ENCODE data around the gene ARHGEF16.

Gene ARHGEF16

DNA sequence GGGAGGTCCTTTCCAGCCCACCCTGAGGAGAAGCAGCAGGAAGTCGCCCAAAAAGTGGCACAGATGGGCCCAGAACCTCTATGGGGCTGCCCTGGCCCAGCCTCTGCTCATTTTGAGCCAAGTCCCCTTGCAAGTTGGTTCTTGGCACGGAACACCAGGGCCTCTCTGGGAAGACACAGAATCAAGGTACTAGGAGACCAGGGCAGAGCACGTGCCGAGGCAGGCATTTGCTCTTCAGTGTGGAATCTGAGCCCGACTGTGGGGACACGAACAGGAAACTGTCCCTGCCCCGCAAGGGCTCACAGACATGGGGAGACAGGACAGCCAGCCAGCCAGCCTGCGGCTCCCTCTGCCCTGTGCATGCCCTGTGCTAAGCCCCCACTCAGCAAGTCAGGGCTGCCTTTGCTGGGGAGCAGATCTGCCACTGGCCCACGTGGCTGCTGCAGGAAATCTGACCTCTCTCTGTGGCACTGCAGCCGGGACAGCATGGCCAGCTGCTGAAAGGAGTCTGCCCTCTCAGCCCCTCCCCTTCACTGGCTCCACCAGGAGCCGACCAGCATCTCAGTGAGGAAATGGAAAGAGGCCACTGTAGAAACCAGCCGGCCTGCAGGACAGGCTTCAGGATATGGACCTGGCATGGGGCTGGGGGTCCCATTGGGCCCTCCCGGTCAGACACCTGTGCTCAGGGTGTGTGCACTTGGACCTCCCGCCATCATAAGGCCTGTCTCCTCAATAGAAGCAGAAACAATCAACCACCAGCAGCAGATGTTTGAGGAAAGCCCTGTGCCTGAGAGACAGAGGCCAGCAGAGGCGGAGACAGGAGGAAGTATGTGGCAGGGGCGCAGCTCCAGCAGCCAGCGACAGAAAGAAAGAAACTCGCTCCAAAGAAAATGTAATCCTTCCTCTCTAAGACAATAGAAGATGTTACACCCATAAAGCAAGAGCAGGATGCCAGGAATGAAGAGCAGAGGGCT is 3.7 kb downstream of the ARHGEF16 start:
- peak; percentile 61 for DNase-seq

DNA sequence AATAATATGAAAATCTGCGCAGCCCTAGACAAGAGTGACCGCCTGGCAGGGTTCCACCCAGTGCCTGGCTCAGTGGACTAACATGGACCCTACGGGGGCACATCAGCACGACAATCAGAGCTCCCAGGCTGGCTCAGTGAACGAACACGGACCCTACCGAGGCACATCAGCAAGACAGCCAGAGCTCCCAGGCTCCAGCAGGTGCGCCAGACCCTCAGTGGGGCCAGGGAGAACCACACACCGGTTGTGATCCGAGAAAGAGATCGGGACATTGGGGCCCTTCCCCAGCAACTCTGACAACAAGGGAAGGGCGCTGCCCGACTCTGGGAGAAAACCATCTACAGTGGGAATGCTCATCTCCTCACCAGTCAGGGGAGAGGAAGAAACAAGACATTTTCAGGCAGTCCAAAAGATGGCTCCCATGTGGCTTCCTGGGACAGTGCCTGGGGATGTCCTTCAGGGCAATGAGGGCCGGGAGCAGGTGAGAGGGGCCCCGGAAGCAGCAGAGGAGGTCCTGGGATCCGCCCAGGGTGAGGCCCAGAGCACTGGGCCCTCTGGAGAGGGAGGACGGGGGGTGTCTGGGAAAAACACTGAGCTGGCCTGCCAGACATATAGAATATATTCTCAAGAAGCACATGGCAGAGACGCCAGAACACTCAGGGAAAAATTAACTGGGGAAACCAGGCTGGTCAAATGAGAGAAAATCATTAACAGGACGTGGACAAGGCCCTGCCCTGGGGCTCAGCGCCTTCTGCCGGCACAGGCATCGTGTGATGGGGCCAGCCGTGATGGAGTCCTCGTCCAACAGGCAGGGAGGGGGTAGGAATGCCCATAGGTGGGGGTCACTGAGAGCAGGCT is 4.8 kb downstream of the ARHGEF16 start:
- no peak for DNase-seq

DNA sequence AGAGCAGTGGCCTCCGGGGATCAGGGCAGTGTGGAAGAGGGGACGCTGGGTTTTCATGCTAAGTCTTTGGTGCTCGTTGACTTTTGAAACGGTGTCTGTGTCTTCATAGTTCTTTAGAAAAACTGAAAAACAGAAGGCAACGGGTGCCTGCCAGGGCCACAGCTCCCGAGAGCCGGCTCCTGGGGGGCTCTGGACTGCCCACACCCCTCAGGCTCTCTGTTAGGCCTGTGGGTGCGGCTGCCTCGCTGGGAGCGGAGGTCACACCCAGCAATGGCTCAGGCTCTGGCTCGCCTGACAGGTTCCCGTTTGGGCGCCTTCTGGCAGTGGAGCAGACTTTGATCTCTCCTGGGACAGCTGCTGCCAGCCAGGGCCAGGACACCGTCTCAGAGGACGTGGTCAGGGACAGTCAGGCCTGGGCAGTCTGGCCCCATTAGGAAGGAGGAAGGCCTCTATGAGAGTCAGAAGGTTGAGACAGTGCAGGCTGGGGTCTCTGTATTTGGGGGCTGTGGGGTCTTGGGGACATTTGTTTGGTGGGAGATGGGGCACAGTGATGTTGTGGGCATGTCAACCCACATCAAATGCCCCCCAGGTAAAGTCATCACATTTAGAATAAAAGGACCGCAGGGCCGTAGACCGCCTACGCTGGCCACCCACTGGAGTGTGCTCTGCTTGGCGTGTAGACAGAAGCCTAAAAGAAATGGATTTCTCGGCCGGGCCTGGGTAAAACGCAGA is 5.6 kb downstream of the ARHGEF16 start:
- no peak for DNase-seq

DNA sequence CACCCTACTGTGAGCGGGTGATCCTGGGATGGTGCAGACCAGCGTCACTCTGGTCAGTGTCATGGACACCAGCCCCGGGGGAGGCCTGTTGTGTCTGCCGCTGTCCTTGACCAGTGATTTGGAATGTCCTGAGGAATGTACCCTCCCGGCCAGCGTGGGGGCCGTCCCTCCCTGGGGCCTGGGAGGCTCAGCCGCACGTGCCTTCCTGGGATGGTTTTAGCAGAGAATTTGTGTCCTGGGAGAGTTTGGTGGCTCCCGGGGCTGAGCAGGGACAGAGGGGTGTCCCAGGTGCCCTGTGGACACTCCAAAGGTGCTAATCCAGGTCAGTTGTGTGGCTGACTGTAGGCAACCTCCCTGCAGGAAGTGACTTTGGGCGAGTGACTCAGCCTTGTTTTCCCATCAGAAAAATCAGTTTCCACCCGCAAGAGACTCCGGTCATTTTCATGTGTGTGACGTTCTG is 6.2 kb downstream of the ARHGEF16 start:
- DNase-seq = no peak

DNA sequence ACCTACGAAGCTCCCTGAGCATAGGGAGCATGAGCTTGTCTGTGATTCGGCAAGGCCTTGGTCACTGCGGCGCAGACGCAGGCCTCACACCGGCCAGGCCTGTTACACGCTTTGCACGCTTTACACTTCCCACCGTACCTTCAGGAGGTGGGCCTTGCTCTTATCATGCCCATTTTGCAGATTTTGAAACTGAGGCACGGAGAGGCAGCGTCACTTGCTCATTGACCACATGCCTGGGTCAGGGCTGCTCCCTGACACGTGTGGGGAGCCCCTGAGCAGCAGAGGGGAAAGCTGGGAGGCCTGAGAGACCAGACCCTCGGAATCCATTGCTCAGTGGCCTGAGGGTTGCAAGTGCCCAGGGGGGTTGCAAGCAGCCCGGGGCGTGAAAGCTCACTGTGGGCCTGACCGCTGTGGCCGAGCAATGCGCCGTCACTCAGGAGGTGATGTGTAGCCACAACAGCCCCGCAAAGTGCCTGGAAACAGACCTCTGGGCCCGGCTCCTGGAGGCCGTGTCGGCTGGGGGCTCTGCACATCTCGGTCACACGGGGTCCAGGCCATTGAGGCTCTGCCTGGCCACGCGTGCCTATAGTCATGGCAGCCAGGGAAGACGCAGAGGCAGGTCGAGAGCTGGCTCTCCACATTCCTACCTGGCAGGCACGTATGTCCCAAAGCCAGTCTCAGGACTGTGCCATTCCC is 6.9 kb downstream of the ARHGEF16 start:
- DNase-seq = no peak

DNA sequence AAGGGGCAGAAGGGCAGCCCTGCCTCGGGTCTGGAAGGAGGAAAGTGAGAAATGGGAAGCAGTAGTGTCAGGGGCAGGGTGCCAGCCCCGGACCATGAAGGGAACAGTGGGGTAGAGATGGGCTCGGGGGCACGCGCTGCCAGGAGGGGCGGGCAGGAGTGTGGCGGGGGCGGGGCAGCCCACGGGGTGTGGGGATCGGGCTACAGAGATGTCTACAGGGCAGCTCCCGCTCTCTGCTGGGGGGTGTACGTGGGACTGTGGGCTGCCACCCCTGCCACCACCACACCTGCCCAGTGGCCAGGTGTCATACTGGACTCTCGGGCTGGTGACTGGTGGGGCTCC is 7.4 kb downstream of the ARHGEF16 start:
- no peak for DNase-seq

- no peak for DNase-seq
Observed at GRCh38 chr1:3462356-3463012, 8.0 kb downstream of the ARHGEF16 start.

DNA sequence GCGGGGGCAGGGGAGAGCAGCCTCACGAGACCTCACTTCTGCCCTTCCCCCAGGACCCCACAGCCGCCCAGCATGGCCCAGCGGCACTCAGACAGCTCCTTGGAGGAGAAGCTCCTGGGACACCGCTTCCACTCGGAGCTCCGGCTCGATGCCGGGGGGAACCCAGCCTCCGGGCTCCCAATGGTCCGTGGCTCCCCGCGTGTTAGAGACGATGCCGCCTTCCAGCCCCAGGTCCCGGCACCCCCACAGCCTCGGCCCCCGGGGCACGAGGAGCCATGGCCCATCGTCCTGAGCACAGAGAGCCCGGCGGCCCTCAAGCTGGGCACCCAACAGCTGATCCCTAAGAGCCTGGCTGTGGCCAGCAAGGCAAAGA is 8.5 kb downstream of the ARHGEF16 start:
- DNase-seq = no peak

DNA sequence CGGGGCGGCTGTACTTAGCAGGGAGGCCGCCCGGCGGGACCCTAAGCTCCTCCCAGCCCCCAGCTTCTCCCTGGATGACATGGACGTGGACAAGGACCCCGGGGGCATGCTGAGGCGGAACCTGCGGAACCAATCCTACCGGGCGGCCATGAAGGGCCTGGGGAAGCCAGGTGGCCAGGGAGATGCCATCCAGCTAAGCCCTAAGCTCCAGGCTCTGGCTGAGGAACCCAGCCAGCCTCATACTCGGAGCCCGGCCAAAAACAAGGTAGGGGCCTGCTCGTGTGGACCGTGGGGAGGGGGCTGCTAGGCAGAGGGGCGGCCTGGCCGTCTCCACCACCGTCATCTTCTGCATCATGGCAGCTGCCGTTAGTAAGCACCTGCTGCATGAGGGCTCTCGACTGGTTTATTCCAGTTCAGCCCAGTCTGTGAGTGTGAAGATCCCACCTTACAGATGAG is 9.0 kb downstream of the ARHGEF16 start:
- DNase-seq = no peak

- no peak for DNase-seq
Observed at GRCh38 chr1:3463891-3464648, 9.6 kb downstream of the ARHGEF16 start.

- DNase-seq = no peak
Observed at GRCh38 chr1:3464649-3465025, 10.2 kb downstream of the ARHGEF16 start.

- DNase-seq = no peak
Observed at GRCh38 chr1:3465091-3465934, 10.8 kb downstream of the ARHGEF16 start.

- peak; percentile 47 for DNase-seq
Observed at GRCh38 chr1:3465935-3466321, 11.5 kb downstream of the ARHGEF16 start.

GRCh38 chr1:3466366-3467075 is 12.1 kb downstream of the ARHGEF16 start:
- no peak for DNase-seq

DNA sequence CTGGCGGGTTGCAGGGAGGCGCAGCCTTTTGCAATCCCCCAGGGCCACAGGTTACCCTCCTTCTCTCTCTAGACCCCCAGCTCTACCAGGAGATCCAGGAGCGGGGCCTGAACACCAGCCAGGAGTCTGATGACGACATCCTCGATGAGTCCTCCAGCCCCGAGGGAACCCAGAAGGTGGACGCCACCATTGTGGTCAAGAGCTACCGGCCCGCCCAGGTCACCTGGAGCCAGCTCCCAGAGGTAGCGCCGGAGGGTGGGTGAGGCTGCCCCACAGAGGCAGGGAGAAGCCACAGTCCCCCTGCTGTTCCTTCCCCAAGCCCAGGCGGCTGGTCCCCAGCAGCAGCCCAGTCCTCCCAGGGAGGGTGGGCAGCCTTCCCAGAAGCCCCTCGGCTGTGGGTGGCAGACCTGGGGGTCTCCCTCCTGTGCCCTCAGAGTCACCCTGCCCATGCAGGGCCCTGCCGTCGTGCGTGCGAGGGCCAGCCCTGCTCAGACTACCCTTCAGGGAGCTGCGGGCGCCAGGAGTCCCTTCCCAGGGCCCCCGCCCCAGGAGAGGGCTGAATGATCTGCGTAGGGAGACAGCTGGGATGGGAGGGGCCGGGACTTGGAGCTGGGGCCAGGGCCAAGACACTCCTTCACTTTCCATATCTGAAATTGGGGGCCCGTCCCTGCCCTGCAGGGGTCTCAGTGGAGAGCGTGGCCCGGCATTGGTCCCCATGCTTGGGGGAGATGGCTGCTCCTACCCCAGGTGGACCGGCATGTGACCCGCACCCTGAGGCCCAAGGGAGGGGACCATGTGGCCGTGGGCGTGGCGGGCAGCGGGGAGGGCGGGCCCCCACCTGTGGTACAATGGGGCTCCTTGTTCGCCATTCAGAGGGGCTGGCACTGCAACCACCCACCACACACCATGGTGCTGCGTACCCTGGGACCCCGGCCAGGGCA is 12.9 kb downstream of the ARHGEF16 start:
- no peak for DNase-seq

DNA sequence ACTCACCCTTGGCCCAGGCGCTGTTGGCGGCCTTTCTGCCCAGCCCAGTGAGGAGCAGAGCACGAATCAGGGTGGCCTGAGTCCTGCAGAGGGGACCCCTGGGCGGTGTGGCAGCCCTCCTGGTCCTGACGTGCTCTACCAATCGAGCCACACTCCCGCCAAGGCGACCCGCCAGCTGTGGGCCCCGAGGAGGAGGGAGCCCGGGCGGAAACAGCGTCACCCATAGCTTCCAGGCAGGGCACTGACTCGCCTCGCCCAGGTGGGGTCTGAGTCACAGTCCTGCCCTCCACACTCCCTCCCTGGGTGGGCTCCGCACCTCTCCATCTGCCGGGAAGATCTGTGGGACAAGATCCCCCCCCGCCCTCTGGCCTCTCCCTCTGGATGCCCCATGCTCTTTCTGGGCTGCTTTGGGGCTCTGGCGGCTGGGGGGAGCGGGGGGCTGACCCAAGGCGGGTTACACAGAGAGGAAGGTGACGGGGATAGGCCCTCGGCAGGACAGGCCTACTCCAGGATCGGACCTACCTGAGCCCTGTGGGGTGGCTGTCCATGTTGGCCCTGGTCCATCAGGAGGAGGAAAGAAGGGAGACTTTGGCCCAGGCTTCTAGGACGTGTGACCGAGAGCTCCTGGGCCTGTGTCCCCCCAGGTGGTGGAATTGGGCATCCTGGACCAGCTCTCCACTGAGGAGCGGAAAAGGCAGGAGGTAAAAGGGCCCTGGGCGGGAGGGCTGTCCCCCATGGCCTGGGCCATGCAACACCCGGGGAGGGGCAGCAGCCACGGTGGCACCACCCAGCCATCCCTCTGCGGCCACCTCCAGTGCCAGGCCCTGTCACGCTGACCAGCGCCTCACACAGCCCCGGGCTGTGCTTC is 14.0 kb downstream of the ARHGEF16 start:
- no peak for DNase-seq
